K562 (cell line): ENCODE data around the gene PDZRN3. TPM values are rescaled to one million over a fixed set of nuclear protein-coding genes. Genes with fewer than 3 reads are reported as not detected.

Source experiments
- ATAC-seq: fragments of 200-7000 bp; cut with Tn5 transposase; 3 replicates; pipeline ENCODE4 v1.9.1; 2020; ENCODE audit warnings: moderate library complexity
- BruUV-seq: library from RNA; stranded (reverse); fragments of 400-500 nt; replicated peaks from 2 replicates; lab custom pipeline; 2021; lab: Mats Ljungman, UMichigan
- CTCF ChIA-PET: fragments of 300-600 bp; formaldehyde crosslinking; extraction: SDS; loops from one replicate; lab custom pipeline; 2021; ENCODE audit warnings: low intra/inter-chr PET ratio; lab: Yijun Ruan, JAX
- POLR2A ChIA-PET: fragments of 300-600, 350-650 bp; sonication (Branson Sonifier 250); formaldehyde crosslinking; extraction: SDS; loops from one replicate; lab custom pipeline; 2021; ENCODE audit warnings: antibody characterized with exemption, inconsistent platforms; lab: Yijun Ruan, JAX
- DNase-seq, 4 experiments: peaks; one replicate each; pipeline versions ENCODE4 v3.0.0 to v3.0.0-alpha.2; 2011 to 2018; ENCODE audit warnings: low spot score in 3 of 4, mixed read lengths in 3 of 4; ENCODE audit errors: extremely low read depth in 1 of 4
- FAIRE-seq: peaks from 2 replicates; lab custom pipeline; 2011; peaks lifted over from hg19 to GRCh38; lab: Jason Lieb, UNC
- H2AFZ ChIP-seq: 2 replicates; pipeline ENCODE4 v1.6.0; 2011; ENCODE audit warnings: low read depth, low read length, control low read depth, inconsistent platforms
- H3K27ac ChIP-seq: fragments of 200-600 bp; 3 replicates; pipeline ENCODE4 v1.8.0; 2011; ENCODE audit warnings: low read depth, mild to moderate bottlenecking, control low read depth, inconsistent platforms, low read length, moderate library complexity, mixed read lengths; ENCODE audit errors: extremely low read depth
- H3K27me3 ChIP-seq, 2 experiments: fragments of 300-600 bp in 1 of 2; 2 replicates in 1 of 2; 3 replicates in 1 of 2; pipeline versions ENCODE4 v1.6.0 to v1.8.0; 2011; ENCODE audit warnings: inconsistent platforms in 2 of 2, low read length in 2 of 2, mild to moderate bottlenecking in 1 of 2, mixed read lengths in 1 of 2, moderate library complexity in 1 of 2; ENCODE audit not compliant: control insufficient read depth in 2 of 2, insufficient read depth in 2 of 2
- H3K36me3 ChIP-seq: fragments of 300-600 bp; 3 replicates; pipeline ENCODE4 v1.8.0; 2011; ENCODE audit warnings: mild to moderate bottlenecking, low read length, inconsistent platforms; ENCODE audit not compliant: control insufficient read depth, insufficient read depth
- H3K4me1 ChIP-seq, 2 experiments: fragments of 200-600 bp in 1 of 2; replicated peaks in 1 of 2; 2 replicates in 1 of 2; 3 replicates in 1 of 2; pipeline versions ENCODE4 v1.5.1 to v1.8.0; 2011; ENCODE audit warnings: inconsistent platforms in 2 of 2, low read length in 2 of 2, mild to moderate bottlenecking in 1 of 2, mixed read lengths in 1 of 2, moderate library complexity in 1 of 2; ENCODE audit not compliant: control insufficient read depth in 2 of 2, insufficient read depth in 2 of 2
- H3K4me2 ChIP-seq: 2 replicates; pipeline ENCODE4 v1.6.1; 2011; ENCODE audit warnings: low read length, control low read depth, inconsistent platforms, mixed read lengths; ENCODE audit not compliant: insufficient read depth
- H3K4me3 ChIP-seq: fragments of 200-600 bp; sonication (generic), shearing (Covaris generic); 2 replicates; pipeline ENCODE4 v1.5.1; 2016; ENCODE audit warnings: control low read depth, inconsistent platforms
- H3K79me2 ChIP-seq: fragments of 200-600 bp; 3 replicates; pipeline ENCODE4 v1.8.0; 2011; ENCODE audit warnings: low read length, inconsistent platforms; ENCODE audit not compliant: control insufficient read depth, insufficient read depth
- H3K9ac ChIP-seq, 2 experiments: 2 replicates each; pipeline versions ENCODE4 v1.6.0 to v1.6.1; 2011; ENCODE audit warnings: low read depth in 2 of 2, low read length in 2 of 2, control low read depth in 1 of 2, inconsistent platforms in 1 of 2, mild to moderate bottlenecking in 1 of 2, mixed read lengths in 1 of 2; ENCODE audit not compliant: insufficient read depth in 1 of 2
- H3K9me1 ChIP-seq: one replicate; pipeline ENCODE4 v1.6.0; 2011; ENCODE audit warnings: inconsistent platforms, mild to moderate bottlenecking, low read length, moderate library complexity; ENCODE audit not compliant: control insufficient read depth, insufficient read depth
- H3K9me3 ChIP-seq: replicated peaks from 2 replicates; pipeline ENCODE4 v1.5.1; 2011; ENCODE audit warnings: low read depth, low read length, inconsistent platforms; ENCODE audit not compliant: control insufficient read depth, insufficient read depth
- H4K20me1 ChIP-seq: replicated peaks from 2 replicates; pipeline ENCODE4 v1.6.1; 2011; ENCODE audit warnings: low read length, inconsistent platforms, mixed read lengths; ENCODE audit not compliant: control insufficient read depth, insufficient read depth
- ARID2 ChIP-seq: fragments of 450-650 bp; IDR thresholded peaks from 2 replicates; pipeline ENCODE4 v1.6.1; 2017; ENCODE audit warnings: antibody characterized with exemption, mild to moderate bottlenecking
- BCLAF1 ChIP-seq, 2 experiments: fragments of 450-650 bp in 1 of 2; IDR thresholded peaks; 2 replicates each; pipeline ENCODE4 v1.6.1; 2011 to 2017; ENCODE audit warnings: low read depth in 2 of 2, antibody characterized with exemption in 1 of 2, borderline replicate concordance in 1 of 2, low read length in 1 of 2, mild to moderate bottlenecking in 1 of 2, mixed read lengths in 1 of 2; ENCODE audit not compliant: control insufficient read depth in 1 of 2
- CHD1 ChIP-seq: fragments of 200-600 bp; sonication (generic); IDR thresholded peaks from one replicate; pipeline ENCODE4 v1.6.1; 2012; ENCODE audit warnings: mild to moderate bottlenecking, moderate library complexity, low read length, inconsistent platforms
- E2F8 ChIP-seq: fragments of 450-650 bp; IDR thresholded peaks from 2 replicates; pipeline ENCODE4 v1.7.1; 2018; ENCODE audit warnings: mild to moderate bottlenecking, low read depth; ENCODE audit not compliant: partially characterized antibody
- PHB ChIP-seq: fragments of 250-450 bp; sonication (Bioruptor Pico); IDR thresholded peaks from 2 replicates; pipeline ENCODE4 v1.5.0; 2021
- TCF7 ChIP-seq: sonication (generic); IDR thresholded peaks from 2 replicates; pipeline ENCODE4 v1.6.1; 2016; ENCODE audit warnings: antibody characterized with exemption, borderline replicate concordance
- ZNF584 ChIP-seq: fragments of 200-800 bp; sonication (Bioruptor generic); IDR thresholded peaks from 2 replicates; pipeline ENCODE4 v1.6.1; 2016; ENCODE audit warnings: low read depth, mild to moderate bottlenecking, missing genetic modification characterization, missing compliant biosample characterization
- WGBS: fragments of 100-300 bp; shearing (Covaris generic); methylation state at CpG from one replicate; pipeline ENCODE4 v1.1.6; 2016; ENCODE audit warnings: low coverage, mixed read lengths; ENCODE audit not compliant: insufficient coverage; ENCODE audit errors: missing lambda C conversion rate; 5-methylcytosine and 5-hydroxymethylcytosine counted together
- in situ Hi-C: fragments of 300-500 bp; cut with MboI; formaldehyde crosslinking; loops from 4 replicates; pipeline ENCODE4 v1.15.0; 2018; ENCODE audit warnings: inconsistent platforms, mixed read lengths
- intact Hi-C: fragments of 100-400 bp; cut with micrococcal nuclease; formaldehyde crosslinking; loops from 2 replicates; pipeline ENCODE4 v1.14.2; 2022
- polyA plus RNA-seq, 8 experiments: library from polyadenylated mRNA; depleted of rRNA in 4 of 8; stranded (reverse) in 5 of 8; unstranded in 3 of 8; fragments of >200 nt; fragmentation: Nextera tagmentation in 2 of 8; fragmentation: Illumina TruSeq in 1 of 8; extraction: Ambion mirVana in 2 of 8; extraction: Trizol in 1 of 8; gene quantifications; 2 replicates each; pipeline versions ENCODE4 v1.2.1 to v1.2.3, GENCODE V29; 2011 to 2014; ENCODE audit warnings: inconsistent platforms in 1 of 8, missing spikeins in 1 of 8
- total RNA-seq, 7 experiments: library from RNA; depleted of rRNA in 6 of 7; stranded (reverse); fragments of >200 nt in 6 of 7; fragmentation: Illumina TruSeq in 2 of 7; extraction: Trizol in 2 of 7; gene quantifications; 2 replicates each; pipeline versions ENCODE4 v1.2.1 to v1.2.3, GENCODE V29; 2011 to 2021; ENCODE audit warnings: low replicate concordance in 1 of 7

PDZRN3 gene
- total and polyA plus RNA-seq, 9 of the 15 experiments (the other 6 are each of a cell fraction or from before 2014, with no cell fraction given) = 0.16 TPM; not detected in 8

- Histone ChIP-seq H3K4me3 (no peak overlapping the region), H3K4me1 (no peaks in the 10 kb centered on the region), H3K27ac (no peak overlapping the region), H3K9me3 (no peaks in the 10 kb centered on the region), H3K9me1 (no peaks in the 10 kb centered on the region), H4K20me1 (no peaks in the 10 kb centered on the region), H3K27me3 (no peaks in the 10 kb centered on the region; a peak in 1 of 5 replicates), H3K36me3 (no peaks in the 10 kb centered on the region), H3K9ac (no peak overlapping the region), H2AFZ (no peak overlapping the region), H3K79me2 (no peaks in the 10 kb centered on the region), H3K4me2 (no peak overlapping the region)
- no peak for FAIRE-seq
- intact Hi-C loops (no loop called here), in situ Hi-C loops (no loop called here)
- 4% methylated on average over 12 of the region's 12 CpGs for WGBS
- no peak for ATAC-seq
- POLR2A ChIA-PET = no interaction called here
- no peak for DNase-seq
- BruUV-seq = no TSS peak
- TF ChIP-seq PHB (no peak), E2F8 (no peak), ZNF584 (CRISPR knock-in tag) (no peak), TCF7 (no peak), BCLAF1 (IDR thresholded peaks at IDR 0.05; ENCODE audit: borderline replicate concordance in 1 of 2, control insufficient read depth in 1 of 2, low read depth in 2 of 2, low read length in 1 of 2) (no peak), CHD1 (no peak), ARID2 (no peak)
- CTCF ChIA-PET = no interaction called here
These were observed 258.9 kb downstream of the PDZRN3 start for GRCh38 chr3:73365756-73366397.
